GM19025 (cell line): Measurements from ENCODE around the gene BANP.
"Not testable (repeated sequence)": the region's sequence is repeated elsewhere in the genome, so short reads cannot be mapped to it uniquely, and the experiment has no call there.

Source experiments
- ATAC-seq: cut with Tn5 transposase; IDR thresholded peaks from one replicate; pipeline ENCODE4 v1.9.1; 2021; ENCODE audit warnings: mild to moderate bottlenecking, low read depth, moderate library complexity; ENCODE audit not compliant: unreplicated experiment

BANP gene

GRCh38 chr16:88024491-88025085 is 73.4 kb downstream of the BANP start:
- not testable (repeated sequence) for ATAC-seq

DNA sequence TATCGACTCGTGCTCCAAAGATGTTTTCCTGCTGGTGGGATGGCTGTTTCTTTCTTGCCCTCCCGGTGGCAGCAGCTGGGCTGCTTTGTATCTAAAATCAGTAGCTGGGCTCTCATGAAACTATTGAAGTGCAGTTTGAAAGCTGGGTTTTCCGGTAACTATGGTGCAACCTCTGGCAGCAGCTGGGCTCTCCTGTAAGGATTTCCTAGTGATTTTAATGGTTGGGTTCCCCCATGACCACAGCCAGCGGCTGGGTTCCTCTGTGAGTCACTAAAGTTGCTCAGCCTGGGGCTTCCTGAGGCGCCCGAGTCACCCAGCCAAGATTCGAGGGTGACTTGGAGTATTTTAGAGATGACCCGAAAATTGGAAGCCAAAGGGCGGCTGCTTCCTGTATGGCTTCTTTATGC is 73.9 kb downstream of the BANP start:
- not testable (repeated sequence) for ATAC-seq

GRCh38 chr16:88025828-88026555 is 74.8 kb downstream of the BANP start:
- ATAC-seq = not testable (repeated sequence)

DNA sequence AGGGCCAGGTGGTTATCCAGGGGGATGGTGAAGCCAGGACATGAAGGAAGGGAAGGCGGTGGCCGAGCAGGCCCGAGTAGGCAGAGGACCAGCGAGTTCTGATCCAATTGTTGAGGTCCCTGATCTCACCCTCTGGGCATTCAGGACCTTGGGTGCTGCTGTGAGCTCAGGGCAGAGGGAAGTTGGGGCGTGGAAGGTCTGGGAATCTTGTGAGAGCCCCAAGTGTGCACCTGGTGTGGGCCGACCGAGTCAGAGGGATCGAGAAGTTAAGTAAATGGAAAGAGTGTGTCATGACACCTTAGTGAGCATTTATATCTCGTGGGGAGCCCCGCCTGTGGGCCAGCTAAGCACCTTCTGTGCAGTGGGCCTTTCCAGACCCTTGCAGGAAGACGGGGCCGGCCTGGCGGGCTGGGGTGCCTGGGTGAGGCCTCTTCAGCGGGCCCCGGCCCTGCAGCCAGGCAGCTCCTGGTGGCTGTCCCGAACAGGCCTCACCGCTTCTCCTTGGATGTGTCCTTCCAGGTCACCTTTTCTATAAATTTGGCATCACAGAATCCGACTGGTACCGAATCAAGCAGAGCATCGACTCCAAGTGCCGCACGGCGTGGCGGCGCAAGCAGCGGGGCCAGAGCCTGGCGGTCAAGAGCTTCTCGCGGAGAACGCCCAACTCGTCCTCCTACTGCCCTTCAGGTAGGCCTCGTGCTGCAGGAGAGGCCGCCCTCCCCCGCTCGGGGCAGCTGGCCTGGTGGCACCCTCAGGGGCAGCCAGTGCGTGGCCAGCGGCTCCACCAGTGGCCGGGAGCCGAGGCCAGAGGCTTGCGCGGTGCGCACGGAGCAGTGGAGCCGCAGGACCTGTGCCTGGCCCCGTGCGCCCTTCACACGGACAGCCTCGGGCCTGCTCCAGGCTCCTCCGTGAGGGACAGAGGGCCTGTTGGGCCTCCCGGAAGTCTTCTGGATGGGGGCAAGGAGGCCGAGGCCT is 76.0 kb downstream of the BANP start:
- ATAC-seq = no peak

GRCh38 chr16:88028177-88028930 is 77.1 kb downstream of the BANP start:
- ATAC-seq = not testable (repeated sequence)

- ATAC-seq = no peak
Observed at GRCh38 chr16:88030498-88030897, 79.3 kb downstream of the BANP start.

DNA sequence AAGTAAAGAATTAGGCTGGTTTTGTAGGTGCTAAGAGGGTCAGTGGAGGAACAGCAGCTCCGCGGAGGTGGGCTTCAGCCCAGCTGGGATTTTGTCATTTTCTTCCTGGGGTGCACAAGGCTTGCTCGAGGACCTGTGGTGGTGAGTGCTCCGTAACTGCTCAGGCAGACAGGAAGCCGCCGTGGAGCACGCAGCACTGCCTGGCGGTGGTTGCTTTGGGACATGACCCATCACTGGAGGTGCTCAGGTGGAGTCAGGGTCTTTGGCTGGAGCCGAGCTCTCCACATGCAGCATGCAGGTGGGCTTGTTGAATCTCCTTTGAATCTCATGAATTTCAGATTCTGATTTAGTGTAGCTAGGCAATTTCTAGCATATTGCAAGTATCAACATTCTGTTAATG is 79.7 kb downstream of the BANP start:
- not testable (repeated sequence) for ATAC-seq

DNA sequence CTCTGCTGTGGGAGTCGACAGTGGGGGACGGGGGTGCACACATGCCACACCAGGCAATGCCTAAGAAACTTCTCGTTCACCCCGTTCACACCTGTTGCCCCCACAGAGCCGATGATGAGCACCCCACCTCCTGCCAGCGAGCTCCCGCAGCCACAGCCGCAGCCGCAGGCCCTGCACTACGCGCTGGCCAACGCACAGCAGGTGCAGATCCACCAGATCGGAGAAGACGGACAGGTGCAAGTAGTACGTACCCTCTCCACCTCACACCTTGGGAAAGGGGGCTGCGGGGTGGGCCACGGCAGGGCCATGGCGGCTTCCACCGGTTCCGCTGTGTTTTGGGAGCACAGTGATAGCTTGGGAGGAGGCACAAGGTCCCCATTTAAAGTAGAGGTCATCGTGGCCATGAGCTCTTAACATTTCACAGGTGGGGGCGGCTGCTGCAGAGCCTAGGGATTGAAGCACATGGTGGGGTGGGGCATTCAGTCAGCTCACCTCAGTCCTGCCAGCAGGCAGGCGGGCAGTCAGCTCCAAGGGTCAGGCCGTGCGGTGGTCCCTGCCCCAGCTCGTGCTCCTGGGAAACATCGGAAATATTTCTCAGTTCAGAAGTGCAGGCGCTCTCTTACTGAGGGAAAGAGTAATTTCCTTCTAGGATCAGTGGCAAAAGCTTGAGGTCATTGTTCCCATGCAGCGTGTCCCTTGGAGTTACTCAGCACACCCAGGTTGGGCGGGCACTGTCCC is 81.9 kb downstream of the BANP start:
- ATAC-seq = not testable (repeated sequence)

- no peak for ATAC-seq
Observed at GRCh38 chr16:88034770-88035169, 83.5 kb downstream of the BANP start.

DNA sequence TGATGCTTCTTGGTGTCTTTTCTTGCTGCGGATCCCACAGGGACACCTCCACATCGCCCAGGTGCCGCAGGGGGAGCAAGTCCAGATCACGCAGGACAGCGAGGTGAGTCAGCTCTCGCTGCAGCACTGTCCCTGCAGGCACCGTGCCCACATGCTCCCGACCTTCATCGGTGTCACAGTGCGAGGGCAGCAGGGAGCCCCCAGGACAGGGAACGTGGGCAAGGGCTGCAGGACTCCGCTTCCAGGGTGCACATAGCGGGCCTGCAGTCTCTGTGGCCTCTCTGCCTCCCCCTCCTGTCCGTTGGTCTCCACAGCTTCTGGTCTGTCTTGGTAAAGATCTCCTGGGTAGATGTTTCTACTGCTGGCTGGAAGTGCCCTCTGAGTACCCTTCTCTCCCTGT is 84.1 kb downstream of the BANP start:
- ATAC-seq = no peak

DNA sequence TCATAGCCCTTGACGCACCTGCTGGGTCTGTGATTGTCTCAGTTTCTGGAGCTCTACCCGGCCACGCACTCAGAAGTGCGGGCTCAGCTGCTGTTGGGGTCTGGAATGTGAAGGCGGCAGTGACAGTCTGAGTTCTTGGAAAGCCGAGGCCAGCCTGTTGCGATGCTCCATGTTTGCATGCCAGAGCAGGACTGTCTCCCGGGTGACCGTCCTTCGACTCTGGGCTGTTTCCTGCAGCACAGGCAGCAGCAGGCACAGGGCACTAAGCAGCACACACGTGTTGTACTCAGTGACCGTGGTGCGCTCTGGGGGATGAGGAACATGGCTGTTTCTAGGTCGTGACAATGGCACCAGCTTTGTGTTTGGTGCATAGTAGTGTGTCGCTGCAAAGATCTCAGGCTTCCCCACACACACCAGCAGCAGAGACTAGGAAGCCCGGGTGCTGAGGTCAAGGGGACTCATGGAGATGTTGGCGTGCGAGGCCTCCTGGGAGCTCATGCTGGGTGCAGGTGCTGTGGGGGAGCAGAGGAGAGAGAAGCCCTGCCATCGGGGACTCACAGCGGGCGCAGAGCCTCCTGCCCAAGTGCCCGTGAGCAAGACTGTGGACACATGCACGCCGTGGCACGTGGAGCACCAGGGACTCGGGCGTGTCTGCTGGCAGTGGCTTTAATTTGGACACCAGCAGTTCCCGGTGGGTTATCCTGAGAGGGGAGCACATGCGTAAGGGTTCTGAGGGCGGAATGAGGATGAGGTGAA is 84.8 kb downstream of the BANP start:
- not testable (repeated sequence) for ATAC-seq

GRCh38 chr16:88036640-88036996 is 85.4 kb downstream of the BANP start:
- ATAC-seq = not testable (repeated sequence)

DNA sequence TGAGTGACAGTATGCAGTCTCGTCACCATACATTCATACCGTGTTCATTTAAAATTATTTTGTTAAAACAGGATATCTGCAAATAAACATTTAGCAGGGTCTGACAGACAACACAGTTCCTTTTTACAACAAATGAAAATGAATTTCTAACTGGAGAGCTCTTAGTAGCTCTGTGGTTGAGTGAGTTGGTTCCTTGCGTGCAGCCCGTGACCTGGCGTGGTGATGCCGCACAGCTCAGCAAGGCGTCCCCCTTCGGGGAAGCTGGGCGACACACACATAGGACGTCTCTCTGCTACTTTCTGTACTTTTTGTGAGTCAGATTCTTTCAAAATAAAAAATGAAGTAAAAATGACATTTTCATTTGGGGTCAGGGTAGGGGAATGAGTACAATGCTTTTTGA is 86.1 kb downstream of the BANP start:
- not testable (repeated sequence) for ATAC-seq

- not testable (repeated sequence) for ATAC-seq
Observed at GRCh38 chr16:88037876-88038525, 86.8 kb downstream of the BANP start.

DNA sequence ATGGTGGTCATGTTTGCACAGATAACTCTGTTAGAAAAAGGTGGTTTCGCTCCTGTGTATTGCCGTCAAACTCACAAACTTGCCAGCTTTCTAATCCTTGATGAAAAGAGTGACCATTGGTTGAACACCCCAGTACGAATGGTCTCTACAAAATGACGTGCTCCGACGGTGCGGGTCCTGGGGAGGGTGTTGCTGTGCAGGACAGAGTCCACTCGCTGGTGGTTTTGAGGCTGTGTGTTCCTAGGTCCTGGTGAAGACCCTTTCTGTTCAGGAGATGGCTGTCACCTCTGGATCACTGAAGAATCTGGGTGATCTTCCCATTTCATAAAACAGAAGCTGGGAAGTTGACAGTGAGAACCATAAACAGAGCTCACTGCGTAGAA is 87.3 kb downstream of the BANP start:
- not testable (repeated sequence) for ATAC-seq

GRCh38 chr16:88039591-88039990 is 88.4 kb downstream of the BANP start:
- ATAC-seq = no peak

DNA sequence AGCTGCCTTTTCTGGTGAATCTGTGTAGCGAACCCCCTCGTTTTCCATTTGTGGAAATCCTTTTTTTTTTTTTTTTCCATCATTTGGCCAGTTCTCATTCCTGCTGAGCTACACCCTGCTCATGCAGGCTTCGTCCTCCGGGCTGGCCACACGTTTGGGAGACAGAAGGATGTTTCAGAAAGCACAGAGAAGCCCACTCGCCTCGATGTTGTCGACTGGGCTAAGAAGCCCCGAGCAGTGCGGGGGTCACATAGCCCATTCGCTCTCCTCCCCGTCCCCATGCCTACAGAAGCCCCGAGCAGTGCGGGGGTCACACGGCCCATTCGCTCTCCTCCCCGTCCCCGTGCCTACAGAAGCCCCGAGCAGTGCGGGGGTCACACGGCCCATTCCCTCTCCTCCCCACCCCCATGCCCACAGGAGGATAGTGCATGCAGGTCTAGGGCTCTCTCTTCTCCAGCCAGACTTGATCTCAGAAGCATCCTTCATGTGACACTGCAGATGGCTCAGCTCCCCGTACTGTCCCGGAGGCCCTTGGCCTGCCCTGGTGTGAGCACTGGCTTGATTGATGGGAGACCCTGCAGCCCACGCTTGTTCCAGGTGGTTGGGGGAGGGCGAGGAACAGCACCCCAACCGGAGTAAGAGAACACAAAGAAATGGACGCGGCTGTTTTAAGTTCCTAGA is 89.1 kb downstream of the BANP start:
- ATAC-seq = not testable (repeated sequence)

DNA sequence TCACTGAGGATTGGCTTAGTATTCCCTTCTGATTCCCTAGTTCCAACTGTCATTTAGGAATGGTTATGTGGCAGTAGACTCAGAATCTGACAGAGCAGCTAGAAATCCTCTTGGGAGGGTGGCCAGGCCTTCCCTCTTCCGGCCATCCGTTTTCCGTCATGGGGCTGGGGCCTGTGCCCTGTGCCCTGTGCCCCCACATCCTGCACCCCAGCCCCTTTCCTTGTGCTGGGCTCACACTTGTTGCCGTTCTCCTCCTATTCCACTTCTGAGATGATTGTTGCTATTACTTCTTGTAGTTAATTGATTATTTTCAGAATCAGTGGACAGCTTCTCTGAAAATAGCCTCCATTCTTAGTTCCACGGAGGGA is 89.6 kb downstream of the BANP start:
- ATAC-seq = not testable (repeated sequence)
